ENCODE data around the gene SLFN11.
A peak's percentile ranks its signal among the peaks of the same experiment; 100 is the strongest.
"Not testable (repeated sequence)": the region's sequence is repeated elsewhere in the genome, so short reads cannot be mapped to it uniquely, and the experiment has no call there.

Gene SLFN11

GRCh38 chr17:35359398-35359797 lies 14.0 kb downstream of the SLFN11 start:
- DNase-seq, result no peak

DNA sequence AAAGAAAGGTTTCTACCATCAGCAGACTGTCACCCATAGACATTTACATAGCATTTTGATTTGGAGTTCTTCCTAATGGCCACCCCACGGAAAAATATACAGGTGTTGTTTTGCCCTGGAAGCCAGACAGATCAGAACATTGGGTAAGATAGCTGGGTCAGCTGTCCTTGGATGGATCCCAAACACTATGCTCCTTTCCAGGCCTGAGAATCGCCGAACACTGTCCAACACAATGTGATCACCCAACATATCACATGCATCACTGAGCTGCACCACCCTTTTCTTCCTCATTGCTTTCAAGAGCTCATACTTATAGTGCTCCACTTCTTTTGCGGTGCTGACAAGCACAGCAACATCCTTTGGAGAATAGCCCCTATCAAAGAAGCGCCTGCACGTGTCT lies 21.1 kb downstream of the SLFN11 start:
- DNase-seq, result no peak

GRCh38 chr17:35350493-35350892 lies 22.9 kb downstream of the SLFN11 start:
- no peak for DNase-seq

DNA sequence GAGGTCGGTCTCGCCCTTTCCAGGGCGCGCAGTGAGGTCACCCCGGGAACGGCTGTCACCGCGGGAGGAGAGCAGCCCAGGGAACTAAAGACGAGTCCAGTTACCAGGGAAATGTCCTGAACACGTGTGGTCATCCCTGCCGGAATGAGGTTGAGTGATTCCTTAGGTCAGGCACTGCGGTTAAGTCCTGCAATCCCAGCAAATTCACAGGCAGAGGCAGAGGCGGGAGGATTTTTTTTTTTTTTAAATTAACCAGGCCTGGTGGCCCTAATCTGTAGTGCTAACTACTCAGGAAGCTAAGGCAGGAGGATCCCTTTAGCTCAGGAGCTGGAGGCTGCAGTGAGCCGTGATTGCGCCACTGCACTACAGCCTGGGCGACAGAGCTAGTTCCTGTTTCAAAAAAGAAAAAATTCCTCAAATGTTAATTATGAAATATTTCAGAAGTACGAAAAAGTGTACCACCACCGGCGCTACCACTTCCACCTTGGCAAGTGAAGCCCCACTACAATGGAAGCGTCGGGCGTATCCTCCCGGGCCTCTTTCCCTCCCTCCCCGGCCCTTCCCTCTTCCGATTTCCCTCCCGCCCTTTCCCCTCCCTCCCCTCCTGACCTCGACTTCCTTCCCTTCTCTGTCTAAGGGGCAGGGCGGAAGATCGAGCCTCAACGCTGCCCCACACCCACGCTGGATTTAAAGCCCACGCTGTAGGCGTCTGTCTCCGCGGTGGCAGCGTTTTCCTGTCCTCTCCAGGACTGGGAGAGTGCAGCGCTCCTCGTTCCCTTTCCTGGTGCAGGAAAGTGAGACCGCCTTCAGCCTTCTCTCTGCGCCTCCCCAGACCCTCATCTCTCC lies 27.3 kb downstream of the SLFN11 start:
- DNase-seq, result peak; percentile 53

- DNase-seq, result no peak
These were observed 27.9 kb downstream of the SLFN11 start for GRCh38 chr17:35345445-35345925.

DNA sequence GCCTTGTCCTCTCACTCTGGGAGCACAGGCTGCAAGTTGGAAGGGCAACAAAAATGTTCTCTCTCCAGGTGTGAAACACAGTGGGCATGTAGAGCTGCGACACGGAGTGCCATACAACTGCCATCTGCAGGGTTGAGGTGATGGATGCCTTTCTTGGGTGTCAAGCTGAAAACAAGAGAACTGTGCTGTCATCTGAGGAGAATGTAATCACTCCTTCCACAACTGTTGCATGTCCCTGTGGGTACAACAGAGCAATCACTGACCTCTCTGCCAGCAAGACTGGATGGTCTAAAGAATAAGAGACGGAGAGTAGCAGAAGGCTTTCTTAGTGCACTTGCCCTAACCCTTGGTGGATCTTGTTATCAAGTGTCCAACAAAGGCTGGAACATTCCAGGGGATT lies 29.2 kb downstream of the SLFN11 start:
- DNase-seq, result no peak

- no peak for DNase-seq
These were observed 31.1 kb downstream of the SLFN11 start for GRCh38 chr17:35342276-35342675.

DNA sequence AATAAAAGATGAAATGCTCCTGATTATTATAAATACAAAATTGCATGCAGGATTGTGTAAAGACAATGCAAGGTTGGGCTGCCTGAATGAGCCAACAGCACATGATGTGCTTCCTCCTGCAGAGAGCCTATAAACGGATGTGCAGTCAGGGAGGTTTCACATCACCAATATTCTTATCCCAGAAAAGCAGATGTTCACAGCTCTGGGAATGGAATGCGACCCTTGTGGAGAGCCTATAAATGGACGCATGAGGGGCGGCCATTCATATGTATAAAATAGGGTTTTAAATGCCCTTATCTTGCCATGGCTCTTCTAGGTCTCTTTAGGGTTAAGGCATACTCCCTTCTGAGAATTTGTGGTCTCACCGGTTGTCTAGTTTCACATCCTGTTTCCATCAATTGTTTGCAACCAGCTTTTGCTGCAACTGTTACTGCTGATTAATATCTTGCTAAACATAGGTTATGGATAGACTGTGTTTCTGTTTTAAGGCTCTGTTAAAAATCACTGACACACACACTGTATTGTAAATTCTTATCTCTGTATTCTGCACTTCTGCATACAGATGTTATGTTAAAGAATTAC lies 31.9 kb downstream of the SLFN11 start:
- peak; percentile 58 for DNase-seq

GRCh38 chr17:35338230-35338629 lies 35.2 kb downstream of the SLFN11 start:
- no peak for DNase-seq

DNA sequence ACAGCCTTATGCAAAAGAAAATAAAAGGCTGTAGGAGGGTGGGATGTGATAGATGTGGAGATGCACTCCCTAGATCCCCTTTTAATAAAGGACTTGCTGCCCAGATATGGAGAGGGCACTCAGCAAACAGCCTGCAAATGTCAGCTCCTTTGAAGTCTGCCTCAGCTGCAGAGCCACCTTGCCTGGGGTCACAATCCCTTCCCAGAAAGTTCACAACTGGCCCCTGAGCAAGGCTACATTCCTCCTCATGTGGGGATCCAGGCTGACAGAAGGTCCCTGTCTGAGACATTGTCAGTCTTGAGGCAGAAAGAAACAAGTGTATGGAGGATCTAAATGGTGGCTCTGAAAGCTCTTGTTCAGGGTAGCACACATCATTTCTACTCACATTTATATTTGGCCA lies 36.1 kb downstream of the SLFN11 start:
- DNase-seq, result no peak

DNA sequence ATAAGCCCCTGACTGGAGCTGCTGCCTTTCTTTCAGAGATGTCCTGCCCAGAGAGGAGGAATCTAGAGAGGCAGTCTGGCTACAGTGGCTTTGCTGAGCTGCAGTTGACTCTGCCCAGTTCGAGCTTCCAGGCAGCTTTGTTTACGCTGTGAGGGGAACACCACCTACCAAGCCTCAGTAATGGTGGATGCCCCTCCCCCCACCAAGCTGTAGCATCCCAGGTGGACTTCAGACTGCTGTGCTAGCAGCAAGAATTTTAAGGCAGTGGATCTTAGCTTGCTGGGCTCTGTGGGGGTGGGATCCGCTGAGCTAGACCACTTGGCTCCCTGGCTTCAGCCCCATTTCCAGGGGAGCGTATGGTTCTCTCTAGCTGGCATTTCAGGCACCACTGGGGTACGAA lies 39.8 kb downstream of the SLFN11 start:
- DNase-seq, result not testable (repeated sequence)

DNA sequence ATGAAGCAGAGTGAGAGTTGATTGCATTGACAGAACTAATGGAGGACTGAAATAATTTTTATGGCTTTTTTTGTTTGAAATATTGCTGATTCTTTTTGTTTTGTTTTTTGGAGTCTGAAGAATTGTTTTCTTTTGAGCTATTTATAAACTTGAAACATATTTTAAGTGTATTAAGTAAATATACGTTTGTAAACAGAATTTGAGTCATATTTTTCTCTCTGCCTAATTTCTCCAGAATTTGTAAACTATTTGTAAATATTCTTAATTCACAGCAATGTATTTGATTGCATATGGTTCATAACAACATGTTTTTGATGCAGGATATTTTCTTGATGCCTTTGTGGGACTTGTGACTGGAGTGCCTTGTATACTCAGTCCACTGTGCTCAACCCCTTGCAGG lies 50.7 kb downstream of the SLFN11 start:
- no peak for DNase-seq

GRCh38 chr17:35315971-35316370 lies 57.5 kb downstream of the SLFN11 start:
- no peak for DNase-seq

GRCh38 chr17:35315283-35315682 lies 58.1 kb downstream of the SLFN11 start:
- DNase-seq, result no peak

DNA sequence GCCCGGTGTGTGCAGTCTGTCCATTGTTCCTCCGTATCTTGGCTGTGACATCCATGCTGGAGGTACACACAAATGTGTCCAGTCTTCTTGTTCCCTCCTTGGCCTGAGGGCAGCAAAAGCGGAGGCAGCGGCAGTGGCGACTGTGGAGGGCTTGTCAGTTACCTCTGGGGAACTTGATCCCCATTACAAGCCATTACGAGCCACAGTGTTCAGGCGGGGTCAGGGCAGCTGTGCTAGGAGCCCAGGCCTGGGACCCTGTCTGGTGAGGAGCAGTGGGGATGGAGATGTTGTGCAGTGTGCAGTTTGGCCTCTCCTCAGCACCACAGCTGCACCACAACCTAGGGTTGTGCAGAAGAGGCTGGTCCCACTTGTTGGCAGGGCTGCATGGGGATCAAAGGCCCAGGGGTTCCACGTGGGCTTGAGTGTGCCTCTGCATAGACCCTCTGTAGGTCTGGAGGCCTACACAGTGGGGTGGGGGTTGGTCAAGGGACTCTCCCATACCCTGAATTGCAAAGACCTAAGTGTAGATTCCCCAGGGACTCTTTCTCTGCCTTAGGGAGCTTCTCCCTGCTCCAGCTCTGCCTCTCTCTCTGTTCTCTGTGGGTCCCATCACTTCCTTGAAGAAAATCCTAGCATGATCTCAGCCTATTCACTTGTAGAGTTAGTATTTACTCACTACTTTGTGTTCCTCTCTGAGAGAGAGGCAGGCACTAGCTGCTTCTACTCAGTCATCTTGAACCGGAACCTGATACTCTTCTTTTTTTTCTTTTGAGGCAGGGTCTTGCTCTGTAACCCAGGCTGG lies 58.8 kb downstream of the SLFN11 start:
- DNase-seq, result no peak

DNA sequence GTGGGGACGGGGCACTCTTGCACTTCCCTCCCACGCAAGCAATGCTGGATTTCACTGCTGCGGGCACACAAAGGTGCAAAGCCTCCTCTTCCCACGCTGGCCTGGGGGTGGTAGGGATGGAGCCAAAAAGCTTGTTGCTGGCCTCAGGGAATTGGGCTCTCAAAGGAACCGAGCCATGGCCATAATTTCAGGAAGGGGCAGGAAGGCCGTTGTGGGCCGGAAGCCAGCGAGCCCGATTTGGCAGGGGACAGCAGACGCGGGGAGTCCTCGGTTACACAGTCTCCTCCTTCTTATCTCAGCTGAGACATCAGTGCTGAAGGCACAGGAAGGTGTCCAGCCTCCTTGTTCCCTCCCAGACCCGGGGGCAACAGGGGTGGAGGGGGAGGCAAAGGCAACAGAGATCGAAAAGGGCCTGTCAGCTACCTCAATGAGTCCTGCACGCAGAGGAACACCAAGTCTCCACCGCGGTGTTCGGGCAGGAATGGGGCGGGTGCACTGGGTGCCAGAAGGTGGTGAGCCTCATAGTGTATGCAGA lies 59.5 kb downstream of the SLFN11 start:
- peak; percentile 15 for DNase-seq

DNA sequence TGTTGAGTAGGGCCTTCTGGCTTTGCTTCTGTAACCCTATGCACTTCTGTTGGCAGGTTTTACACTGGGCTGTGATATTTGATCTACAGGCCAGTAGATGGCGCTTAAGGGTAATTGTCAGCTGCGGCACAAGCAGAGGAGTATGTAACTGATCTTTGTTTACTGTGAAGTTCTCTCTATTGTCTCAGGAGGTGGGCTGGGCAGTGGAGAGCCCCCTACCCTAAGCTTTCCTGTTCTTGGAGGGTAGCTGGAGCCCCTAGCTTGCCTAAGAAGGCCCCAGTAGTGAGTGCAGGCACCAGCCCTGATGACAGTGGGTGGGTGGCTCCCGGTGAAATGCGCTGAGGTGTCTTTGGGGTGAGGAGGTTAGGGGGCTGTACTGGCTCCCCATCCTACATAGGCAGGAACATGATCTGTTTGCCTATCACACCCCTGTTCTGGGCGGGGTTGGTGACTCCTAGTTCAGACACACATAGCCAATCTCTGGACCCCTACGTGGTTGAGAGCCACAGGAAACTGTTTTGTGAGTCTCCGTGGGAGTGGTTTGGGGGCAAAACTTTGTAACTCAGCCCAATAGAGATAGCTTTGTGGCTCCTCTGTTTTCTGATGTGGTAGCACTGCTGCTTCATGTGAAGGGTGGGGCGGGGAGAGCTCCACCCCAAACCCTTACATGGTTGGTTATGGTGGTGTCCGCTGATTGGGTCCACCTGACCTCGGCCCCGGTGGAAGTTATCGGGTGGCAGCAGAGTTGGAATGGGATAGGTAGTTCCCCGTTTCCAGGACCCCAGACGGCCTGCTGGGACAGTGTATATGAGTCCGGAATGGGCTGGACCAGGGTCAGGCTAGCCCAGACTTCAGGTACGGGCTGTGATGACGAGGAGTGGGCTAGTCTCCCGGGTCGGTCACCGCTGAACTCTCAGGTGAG lies 60.4 kb downstream of the SLFN11 start:
- DNase-seq, result peak; percentile 95

- no peak for DNase-seq
These were observed 61.1 kb downstream of the SLFN11 start for GRCh38 chr17:35312346-35312745.

GRCh38 chr17:35309345-35309744 lies 64.1 kb downstream of the SLFN11 start:
- not testable (repeated sequence) for DNase-seq

Data from CD4-positive, alpha-beta T cell treated with Interleukin-21 for 1 hour (primary cell).